OCI-LY7 (cell line): Measurements from ENCODE around the gene SPATA2. TPM values are rescaled to one million over a fixed set of nuclear protein-coding genes. Genes with fewer than 3 reads are reported as not detected.

Experiments used
- BruUV-seq: library from RNA; stranded (reverse); fragments of 400-500 nt; replicated peaks from 2 replicates; lab custom pipeline; 2021; lab: Mats Ljungman, UMichigan
- CTCF ChIA-PET: fragments of 300-600 bp; sonication (Branson Sonifier 250); formaldehyde crosslinking; loops from one replicate; lab custom pipeline; 2022; ENCODE audit warnings: antibody characterized with exemption; ENCODE audit not compliant: unreplicated experiment; lab: Charles Lee
- POLR2A ChIA-PET: fragments of 300-600 bp; sonication (Branson Sonifier 250); formaldehyde crosslinking; loops from one replicate; lab custom pipeline; 2022; ENCODE audit warnings: antibody characterized with exemption; lab: Charles Lee
- DNase-seq: peaks from one replicate; pipeline ENCODE4 v3.0.0-alpha.2; 2015; ENCODE audit warnings: low spot score
- H2AFZ ChIP-seq: fragments of 200-600 bp; sonication (generic), shearing (Covaris generic); 2 replicates; pipeline ENCODE4 v1.6.1; 2014; ENCODE audit warnings: mild to moderate bottlenecking, antibody characterized with exemption, low read length, moderate library complexity
- H3K27ac ChIP-seq: fragments of 200-600 bp; sonication (generic); 2 replicates; pipeline ENCODE4 v1.5.1; 2014; ENCODE audit warnings: mixed run types, low read depth, mild to moderate bottlenecking, moderate library complexity, low read length, inconsistent platforms; ENCODE audit not compliant: poor library complexity, severe bottlenecking
- H3K36me3 ChIP-seq: fragments of 200-600 bp; sonication (generic); 2 replicates; pipeline ENCODE4 v1.6.1; 2014; ENCODE audit warnings: mild to moderate bottlenecking, antibody characterized with exemption, low read length, moderate library complexity, mixed read lengths; ENCODE audit not compliant: insufficient read depth
- H3K4me1 ChIP-seq: fragments of 200-600 bp; sonication (generic); 2 replicates; pipeline ENCODE4 v1.5.1; 2014; ENCODE audit warnings: mild to moderate bottlenecking, low read length; ENCODE audit not compliant: insufficient read depth, poor library complexity, severe bottlenecking
- H3K4me2 ChIP-seq: fragments of 200-600 bp; sonication (generic); 2 replicates; pipeline ENCODE4 v1.6.1; 2014; ENCODE audit warnings: mild to moderate bottlenecking, low read length
- H3K4me3 ChIP-seq: fragments of 200-600 bp; sonication (generic); 2 replicates; pipeline ENCODE4 v1.5.1; 2014; ENCODE audit warnings: mild to moderate bottlenecking, low read depth, low read length; ENCODE audit not compliant: poor library complexity, severe bottlenecking
- H3K79me2 ChIP-seq: fragments of 200-600 bp; sonication (generic); 2 replicates; pipeline ENCODE4 v1.6.1; 2016; ENCODE audit warnings: low read depth, mild to moderate bottlenecking, low read length, moderate library complexity, mixed read lengths; ENCODE audit not compliant: insufficient read depth
- H3K9me2 ChIP-seq: fragments of 200-600 bp; sonication (generic); 2 replicates; pipeline ENCODE4 v1.6.1; 2016; ENCODE audit warnings: mild to moderate bottlenecking, low read length, mixed read lengths; ENCODE audit not compliant: insufficient read depth
- H3K9me3 ChIP-seq: fragments of 200-600 bp; sonication (generic); 2 replicates; pipeline ENCODE4 v1.6.1; 2014; ENCODE audit warnings: mild to moderate bottlenecking, mixed run types, low read length, mixed read lengths
- H4K20me1 ChIP-seq: fragments of 200-600 bp; sonication (generic); 2 replicates; pipeline ENCODE4 v1.6.1; 2014; ENCODE audit warnings: mild to moderate bottlenecking, antibody characterized with exemption, low read length, moderate library complexity, mixed read lengths; ENCODE audit not compliant: insufficient read depth
- EZH2phosphoT487 ChIP-seq: fragments of 200-600 bp; sonication (generic); IDR thresholded peaks from 2 replicates; pipeline ENCODE4 v1.6.1; 2018; ENCODE audit warnings: low read depth, borderline replicate concordance, mild to moderate bottlenecking, mixed run types, antibody characterized with exemption, low read length, moderate library complexity, mixed read lengths
- intact Hi-C: fragments of 100-400 bp; cut with micrococcal nuclease; formaldehyde crosslinking; loops from one replicate; pipeline ENCODE4 v1.10.0; 2022; ENCODE audit not compliant: unreplicated experiment
- total RNA-seq, 2 experiments: library from RNA; depleted of rRNA in 1 of 2; stranded (reverse); fragments of >200 nt in 1 of 2; shearing (Covaris generic) in 1 of 2; gene quantifications; 2 replicates each; pipeline ENCODE4 v1.2.3, GENCODE V29; 2014 to 2022
- TF ChIP-seq, protein P1 (sequence below): fragments of 200-600 bp; sonication (generic); conservative IDR thresholded peaks from 2 replicates; pipeline ENCODE4 v1.5.1; 2014; ENCODE audit warnings: mild to moderate bottlenecking, antibody characterized with exemption, low read length, moderate library complexity, mixed read lengths

SPATA2 gene
- total RNA-seq, 2 experiments from 2014 or later = 3.9 to 8.1 TPM

DNA sequence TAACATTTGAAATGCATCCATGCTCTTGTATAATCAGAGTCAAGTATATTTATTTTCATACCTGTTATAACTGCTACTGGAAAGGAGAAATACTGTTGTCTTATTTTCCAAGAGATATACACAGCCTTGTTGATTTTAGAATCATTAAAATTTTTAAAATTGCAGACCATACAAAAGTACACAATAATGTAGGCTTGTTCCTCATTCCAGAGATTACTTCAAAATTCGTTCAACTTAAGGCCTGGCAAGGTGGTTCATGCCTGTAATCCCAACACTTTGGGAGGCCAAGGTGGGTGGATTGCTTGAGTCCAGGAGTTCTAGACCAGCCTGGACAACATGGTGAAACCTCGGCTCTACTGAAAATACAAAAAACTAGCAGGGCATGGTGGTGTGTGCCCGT lies 27.0 kb upstream of the SPATA2 start:
- TF ChIP-seq, protein P1, sequence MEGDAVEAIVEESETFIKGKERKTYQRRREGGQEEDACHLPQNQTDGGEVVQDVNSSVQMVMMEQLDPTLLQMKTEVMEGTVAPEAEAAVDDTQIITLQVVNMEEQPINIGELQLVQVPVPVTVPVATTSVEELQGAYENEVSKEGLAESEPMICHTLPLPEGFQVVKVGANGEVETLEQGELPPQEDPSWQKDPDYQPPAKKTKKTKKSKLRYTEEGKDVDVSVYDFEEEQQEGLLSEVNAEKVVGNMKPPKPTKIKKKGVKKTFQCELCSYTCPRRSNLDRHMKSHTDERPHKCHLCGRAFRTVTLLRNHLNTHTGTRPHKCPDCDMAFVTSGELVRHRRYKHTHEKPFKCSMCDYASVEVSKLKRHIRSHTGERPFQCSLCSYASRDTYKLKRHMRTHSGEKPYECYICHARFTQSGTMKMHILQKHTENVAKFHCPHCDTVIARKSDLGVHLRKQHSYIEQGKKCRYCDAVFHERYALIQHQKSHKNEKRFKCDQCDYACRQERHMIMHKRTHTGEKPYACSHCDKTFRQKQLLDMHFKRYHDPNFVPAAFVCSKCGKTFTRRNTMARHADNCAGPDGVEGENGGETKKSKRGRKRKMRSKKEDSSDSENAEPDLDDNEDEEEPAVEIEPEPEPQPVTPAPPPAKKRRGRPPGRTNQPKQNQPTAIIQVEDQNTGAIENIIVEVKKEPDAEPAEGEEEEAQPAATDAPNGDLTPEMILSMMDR = no peak
- TF ChIP-seq EZH2phosphoT487 = no peak
- Histone ChIP-seq H3K36me3 (peaks cover 76% of the 10 kb centered on the region), H3K9me3 (no peaks in the 10 kb centered on the region), H4K20me1 (peaks cover 12% of the 10 kb centered on the region; the same call in 1 of the 2 replicates), H3K9me2 (no peaks in the 10 kb centered on the region), H3K4me3 (no peak overlapping the region), H3K27ac (no peak overlapping the region), H2AFZ (no peak overlapping the region), H3K79me2 (peaks cover 39% of the 10 kb centered on the region), H3K4me1 (peaks cover 22% of the 10 kb centered on the region), H3K4me2 (no peak overlapping the region)
- POLR2A ChIA-PET = no interaction called here
- CTCF ChIA-PET = no interaction called here
- no peak for DNase-seq
- intact Hi-C loops = no loop called here
- BruUV-seq = no TSS peak

- no peak overlapping the region for H3K4me2 ChIP-seq
- ChIA-PET POLR2A (no interaction called here), CTCF (no interaction called here)
- H3K4me1 ChIP-seq = peaks cover 23% of the 10 kb centered on the region
- peaks cover 16% of the 10 kb centered on the region; the same call in 1 of the 2 replicates for H4K20me1 ChIP-seq
- BruUV-seq = no TSS peak
- DNase-seq = no peak
- no peak overlapping the region for H2AFZ ChIP-seq
- TF ChIP-seq, protein P1 = no peak
- no peak for TF ChIP-seq EZH2phosphoT487
- intact Hi-C loops = no loop called here
- no peaks in the 10 kb centered on the region for H3K9me2 ChIP-seq
- peaks cover 47% of the 10 kb centered on the region for H3K79me2 ChIP-seq
- no peak overlapping the region for H3K27ac ChIP-seq
- peaks cover 68% of the 10 kb centered on the region for H3K36me3 ChIP-seq
- no peak overlapping the region for H3K4me3 ChIP-seq
- no peaks in the 10 kb centered on the region for H3K9me3 ChIP-seq
Measured at GRCh38 chr20:49941456-49941855, 26.1 kb upstream of the SPATA2 start.
